ENCODE data around the gene SF1. TPM values are rescaled to one million over a fixed set of nuclear protein-coding genes. Genes with fewer than 3 reads are reported as not detected.

The SF1 gene
- total RNA-seq, 2 experiments from 2014 or later, result 519 to 524 TPM

- H3K4me1 Mint-ChIP-seq, result peaks cover 13% of the 10 kb centered on the region
- no peak overlapping the region for H3K27ac Mint-ChIP-seq
- POLR2A ChIA-PET, result no interaction called here
- H3K9me3 Mint-ChIP-seq, result no peaks in the 10 kb centered on the region
- peaks cover 12% of the 10 kb centered on the region for H3K36me3 Mint-ChIP-seq
- peaks cover 13% of the 10 kb centered on the region for H3K27me3 Mint-ChIP-seq
- H3K4me3 Mint-ChIP-seq, result no peak overlapping the region
- ATAC-seq (ENCODE audit: low read depth) (no peak), DNase-seq (no peak)
Observed at GRCh38 chr11:64726211-64726641, 52.1 kb downstream of the SF1 start.

- DNase-seq (no peak), ATAC-seq (ENCODE audit: low read depth) (no peak)
- no peak overlapping the region for H3K4me3 Mint-ChIP-seq
- H3K4me1 Mint-ChIP-seq, result peaks cover 13% of the 10 kb centered on the region
- H3K27me3 Mint-ChIP-seq, result peaks cover 23% of the 10 kb centered on the region
- H3K27ac Mint-ChIP-seq, result no peak overlapping the region
- POLR2A ChIA-PET, result no interaction called here
- no peaks in the 10 kb centered on the region for H3K9me3 Mint-ChIP-seq
- peaks cover 9% of the 10 kb centered on the region for H3K36me3 Mint-ChIP-seq
Observed at GRCh38 chr11:64724863-64725532, 53.3 kb downstream of the SF1 start.

GRCh38 chr11:64723907-64724862 lies 54.2 kb downstream of the SF1 start:
- H3K36me3 Mint-ChIP-seq, result peaks cover 7% of the 10 kb centered on the region
- ATAC-seq (ENCODE audit: low read depth), result no peak
- POLR2A ChIA-PET, result no interaction called here
- DNase-seq, result peak; percentile 30
- peaks cover 24% of the 10 kb centered on the region for H3K27me3 Mint-ChIP-seq
- H3K4me1 Mint-ChIP-seq, result peaks cover 13% of the 10 kb centered on the region
- H3K9me3 Mint-ChIP-seq, result no peaks in the 10 kb centered on the region
- peak overlapping the region; percentile 62 for H3K4me3 Mint-ChIP-seq
- H3K27ac Mint-ChIP-seq, result peak overlapping the region; percentile 56

GRCh38 chr11:64723117-64723906 lies 55.0 kb downstream of the SF1 start, which contains the start of gene NRXN2:
Gene NRXN2 (minus strand): TSS chr11:64723197. CDS start chr11:64713699, 9,498 bp downstream.
- Mint-ChIP-seq H3K36me3 (peaks cover 1% of the 10 kb centered on the region), H3K4me3 (peak within 1 kb of the TSS; percentile 62), H3K27me3 (peaks cover 28% of the 10 kb centered on the region), H3K9me3 (no peaks in the 10 kb centered on the region), H3K4me1 (peaks cover 13% of the 10 kb centered on the region), H3K27ac (peak within 1 kb of the TSS; percentile 56)
- POLR2A ChIA-PET, result no interaction called here
- DNase-seq, result peak; percentile 90
- ATAC-seq (ENCODE audit: low read depth), result peak; percentile 99

- H3K27me3 Mint-ChIP-seq, result peaks cover 30% of the 10 kb centered on the region
- DNase-seq (no peak), ATAC-seq (ENCODE audit: low read depth) (no peak)
- POLR2A ChIA-PET, result interaction anchor here (0.9 to 1.0 kb wide), 2 partner anchors 17 to 34 kb away, joined by 4 to 5 read pairs; no protein-coding TSS in a partner anchor
- H3K9me3 Mint-ChIP-seq, result no peaks in the 10 kb centered on the region
- H3K4me1 Mint-ChIP-seq, result peaks cover 13% of the 10 kb centered on the region
- peaks cover 1% of the 10 kb centered on the region for H3K36me3 Mint-ChIP-seq
- no peak overlapping the region for H3K27ac Mint-ChIP-seq
- no peak overlapping the region for H3K4me3 Mint-ChIP-seq
Observed at GRCh38 chr11:64722141-64723065, 55.9 kb downstream of the SF1 start.

- Mint-ChIP-seq H3K4me1 (peaks cover 14% of the 10 kb centered on the region), H3K9me3 (no peaks in the 10 kb centered on the region), H3K4me3 (no peak overlapping the region), H3K27me3 (peaks cover 40% of the 10 kb centered on the region), H3K36me3 (peaks cover 1% of the 10 kb centered on the region), H3K27ac (no peak overlapping the region)
- POLR2A ChIA-PET, result no interaction called here
- ATAC-seq (ENCODE audit: low read depth), result no peak
- no peak for DNase-seq
Observed at GRCh38 chr11:64721359-64721699, 57.0 kb downstream of the SF1 start.

GRCh38 chr11:64720640-64721358 lies 57.5 kb downstream of the SF1 start:
- H3K9me3 Mint-ChIP-seq, result no peaks in the 10 kb centered on the region
- H3K4me1 Mint-ChIP-seq, result peaks cover 16% of the 10 kb centered on the region
- peaks cover 1% of the 10 kb centered on the region for H3K36me3 Mint-ChIP-seq
- ATAC-seq (ENCODE audit: low read depth) (no peak), DNase-seq (no peak)
- no peak overlapping the region for H3K4me3 Mint-ChIP-seq
- peaks cover 45% of the 10 kb centered on the region for H3K27me3 Mint-ChIP-seq
- POLR2A ChIA-PET, result no interaction called here
- no peak overlapping the region for H3K27ac Mint-ChIP-seq

- Mint-ChIP-seq H3K27me3 (peaks cover 50% of the 10 kb centered on the region), H3K27ac (no peak overlapping the region), H3K4me1 (peaks cover 12% of the 10 kb centered on the region), H3K9me3 (no peaks in the 10 kb centered on the region), H3K4me3 (no peak overlapping the region), H3K36me3 (no peaks in the 10 kb centered on the region)
- ATAC-seq (ENCODE audit: low read depth) (no peak), DNase-seq (no peak)
- POLR2A ChIA-PET, result no interaction called here
Observed at GRCh38 chr11:64720167-64720566, 58.2 kb downstream of the SF1 start.

GRCh38 chr11:64719406-64719805 lies 58.9 kb downstream of the SF1 start:
- POLR2A ChIA-PET, result no interaction called here
- H3K36me3 Mint-ChIP-seq, result no peaks in the 10 kb centered on the region
- H3K27me3 Mint-ChIP-seq, result peaks cover 57% of the 10 kb centered on the region

GRCh38 chr11:64718780-64719124 lies 59.6 kb downstream of the SF1 start:
- H3K27me3 Mint-ChIP-seq, result peaks cover 64% of the 10 kb centered on the region
- H3K9me3 Mint-ChIP-seq, result no peaks in the 10 kb centered on the region
- no peak for DNase-seq
- ATAC-seq (ENCODE audit: low read depth), result no peak
- H3K4me1 Mint-ChIP-seq, result peaks cover 3% of the 10 kb centered on the region
- POLR2A ChIA-PET, result no interaction called here
- no peaks in the 10 kb centered on the region for H3K36me3 Mint-ChIP-seq
- no peak overlapping the region for H3K4me3 Mint-ChIP-seq
- no peak overlapping the region for H3K27ac Mint-ChIP-seq

More at GRCh38 chr11:64719406-64719805, 58.9 kb downstream of the SF1 start:
- H3K9me3 Mint-ChIP-seq, result no peaks in the 10 kb centered on the region
- no peak overlapping the region for H3K27ac Mint-ChIP-seq
- DNase-seq (no peak), ATAC-seq (ENCODE audit: low read depth) (no peak)
- peaks cover 8% of the 10 kb centered on the region for H3K4me1 Mint-ChIP-seq
- no peak overlapping the region for H3K4me3 Mint-ChIP-seq

GRCh38 chr11:64718084-64718779 lies 60.1 kb downstream of the SF1 start:
- peaks cover 65% of the 10 kb centered on the region for H3K27me3 Mint-ChIP-seq
- ATAC-seq (ENCODE audit: low read depth) (no peak), DNase-seq (no peak)
- no peaks in the 10 kb centered on the region for H3K9me3 Mint-ChIP-seq
- peaks cover 3% of the 10 kb centered on the region for H3K4me1 Mint-ChIP-seq
- no peak overlapping the region for H3K27ac Mint-ChIP-seq
- H3K4me3 Mint-ChIP-seq, result no peak overlapping the region
- POLR2A ChIA-PET, result no interaction called here
- H3K36me3 Mint-ChIP-seq, result no peaks in the 10 kb centered on the region

GRCh38 chr11:64717268-64717578 lies 61.1 kb downstream of the SF1 start:
- ATAC-seq (ENCODE audit: low read depth) (no peak), DNase-seq (no peak)
- POLR2A ChIA-PET, result no interaction called here
- Mint-ChIP-seq H3K27me3 (peaks cover 65% of the 10 kb centered on the region), H3K9me3 (no peaks in the 10 kb centered on the region), H3K27ac (no peak overlapping the region), H3K4me1 (peaks cover 3% of the 10 kb centered on the region), H3K36me3 (no peaks in the 10 kb centered on the region), H3K4me3 (no peak overlapping the region)

Measured in activated naive CD8-positive, alpha-beta T cell treated with anti-CD3 and anti-CD28 coated beads, Interleukin-2, amount 10 ng/mL, durations not matched to agents 7 days and 5 days (primary cell).